Muscle layer of colon (tissue), 2 donors: ENCODE measurements around the gene ZNF747.

ENCODE experiments used
- H3K27ac ChIP-seq: one replicate; pipeline ENCODE4 v1.7.0; 2013; ENCODE audit warnings: low read depth, mild to moderate bottlenecking, low read length, moderate library complexity
- H3K27me3 ChIP-seq, 2 donors: one replicate each; pipeline ENCODE4 v1.7.0; 2013; ENCODE audit warnings: low read length in 2 of 2, mild to moderate bottlenecking in 2 of 2; ENCODE audit not compliant: insufficient read depth in 2 of 2, control insufficient read depth in 1 of 2
- H3K36me3 ChIP-seq: one replicate; pipeline ENCODE4 v1.7.0; 2013; ENCODE audit warnings: mild to moderate bottlenecking, low read length; ENCODE audit not compliant: insufficient read depth
- H3K4me1 ChIP-seq: one replicate; pipeline ENCODE4 v1.7.0; 2013; ENCODE audit warnings: mild to moderate bottlenecking, low read length; ENCODE audit not compliant: insufficient read depth
- H3K4me3 ChIP-seq, 2 donors: one replicate each; pipeline ENCODE4 v1.7.0; 2013; ENCODE audit warnings: low read length in 2 of 2, low read depth in 1 of 2, mild to moderate bottlenecking in 1 of 2, moderate library complexity in 1 of 2
- H3K9ac ChIP-seq: one replicate; pipeline ENCODE4 v1.7.0; 2013; ENCODE audit warnings: low read length
- H3K9me3 ChIP-seq: one replicate; pipeline ENCODE4 v1.7.0; 2013; ENCODE audit warnings: mild to moderate bottlenecking, low read length
- donor health status: abdominal sarcoma.
- donor health status: Adenocarcinoma of cecum.

Gene ZNF747

DNA sequence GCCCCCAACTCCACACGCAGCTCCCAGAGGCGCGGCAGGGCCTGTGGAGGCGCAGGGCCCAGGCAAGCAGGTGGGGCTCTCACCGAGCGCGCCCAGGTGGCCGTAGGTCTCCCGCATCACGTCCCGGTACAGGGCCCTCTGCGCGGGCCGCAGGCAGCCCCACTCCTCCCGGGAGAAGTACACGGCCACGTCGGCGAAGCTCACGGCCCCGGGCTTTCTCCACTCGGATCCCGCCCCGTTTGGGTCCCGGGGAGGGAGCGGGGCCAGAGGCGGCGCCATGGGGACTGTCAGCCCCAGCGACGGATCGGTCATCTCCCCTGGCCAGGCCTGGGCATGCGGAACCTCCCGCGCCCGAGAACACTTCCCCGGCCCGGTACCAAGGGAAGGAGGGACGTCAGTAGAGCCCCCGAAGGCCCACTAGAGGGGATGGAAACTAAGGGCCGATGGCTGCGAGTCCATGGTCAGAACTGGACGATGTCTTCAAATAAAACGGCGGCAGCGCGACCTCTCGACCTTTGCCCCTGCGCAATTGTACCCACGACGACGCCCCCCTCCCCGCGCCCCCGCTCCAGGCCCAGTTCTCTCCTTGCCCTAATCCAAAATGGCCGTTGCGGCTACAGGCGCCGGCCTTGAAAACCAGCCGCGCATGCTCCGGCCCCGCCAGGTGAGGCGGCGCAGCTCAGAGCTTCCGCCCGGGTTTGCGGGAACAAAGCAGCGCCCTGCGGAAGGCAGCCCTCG is at the start of gene ZNF747:
Gene ZNF747, minus strand, starts transcription at position 491 of the 738 bp plus-strand sequence. Its CDS starts 179 bp downstream, at position 312.
- Histone ChIP-seq H3K4me3 (peak within 1 kb of the TSS; percentile 75 to 86), H3K27me3 (no peaks in the 10 kb centered on the region), H3K9me3 (no peaks in the 10 kb centered on the region), H3K4me1 (peaks cover 15% of the 10 kb centered on the region), H3K36me3 (no peaks in the 10 kb centered on the region), H3K27ac (peak within 1 kb of the TSS; percentile 77), H3K9ac (peak within 1 kb of the TSS; percentile 67)

- no peaks in the 10 kb centered on the region for H3K9me3 ChIP-seq
- no peak overlapping the region for H3K4me3 ChIP-seq
- no peaks in the 10 kb centered on the region for H3K27me3 ChIP-seq
- H3K36me3 ChIP-seq = peaks cover 26% of the 10 kb centered on the region
- no peak overlapping the region for H3K27ac ChIP-seq
- peaks cover 20% of the 10 kb centered on the region for H3K4me1 ChIP-seq
- no peak overlapping the region for H3K9ac ChIP-seq
Observed at GRCh38 chr16:30582611-30583340, 48.1 kb upstream of the ZNF747 start.

DNA sequence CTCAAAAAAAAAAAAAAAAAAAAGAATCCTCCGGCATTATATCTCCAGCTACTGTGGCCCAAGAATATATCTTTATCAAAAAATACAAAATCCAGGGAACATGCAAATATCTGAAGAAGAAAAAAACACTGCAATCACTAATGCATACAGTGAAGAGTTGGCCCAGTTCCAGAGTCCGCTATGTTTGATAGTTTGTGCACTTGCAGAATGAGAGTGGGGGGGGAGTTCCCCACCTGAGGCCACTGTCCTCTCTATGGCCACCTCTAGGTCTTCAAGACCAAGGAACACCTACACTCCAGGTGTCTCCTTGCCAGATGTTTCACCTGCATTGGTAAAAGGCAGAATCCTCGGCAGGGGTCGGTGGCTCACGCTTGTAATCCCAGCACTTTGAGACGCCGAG is 46.8 kb upstream of the ZNF747 start:
- Histone ChIP-seq H3K36me3 (peaks cover 26% of the 10 kb centered on the region), H3K9me3 (no peaks in the 10 kb centered on the region), H3K27me3 (no peaks in the 10 kb centered on the region), H3K4me1 (peaks cover 20% of the 10 kb centered on the region), H3K9ac (no peak overlapping the region), H3K27ac (no peak overlapping the region), H3K4me3 (no peak overlapping the region)

- H3K9ac ChIP-seq = no peak overlapping the region
- H3K27me3 ChIP-seq = no peaks in the 10 kb centered on the region
- H3K9me3 ChIP-seq = no peaks in the 10 kb centered on the region
- H3K4me3 ChIP-seq = no peak overlapping the region
- H3K27ac ChIP-seq = no peak overlapping the region
- H3K4me1 ChIP-seq = peaks cover 11% of the 10 kb centered on the region
- H3K36me3 ChIP-seq = peaks cover 8% of the 10 kb centered on the region
Observed at GRCh38 chr16:30574678-30575077, 40.0 kb upstream of the ZNF747 start.

- no peaks in the 10 kb centered on the region for H3K36me3 ChIP-seq
- peak within 1 kb of the TSS; percentile 80 to 91 for H3K4me3 ChIP-seq
- peak within 1 kb of the TSS; percentile 80 for H3K9ac ChIP-seq
- no peaks in the 10 kb centered on the region for H3K9me3 ChIP-seq
- H3K27me3 ChIP-seq = no peaks in the 10 kb centered on the region
- H3K27ac ChIP-seq = peak within 1 kb of the TSS; percentile 97
- peaks cover 11% of the 10 kb centered on the region for H3K4me1 ChIP-seq
Observed at GRCh38 chr16:30571445-30572322, 37.0 kb upstream of the ZNF747 start, which contains the start of gene ZNF688. Gene ZNF688 (minus strand): TSS chr16:30571714. CDS start chr16:30571629, 85 bp downstream.

- Histone ChIP-seq H3K27ac (peak overlapping the region; percentile 97), H3K9ac (peak overlapping the region; percentile 80), H3K4me3 (peak overlapping the region; percentile 80 to 91), H3K36me3 (no peaks in the 10 kb centered on the region), H3K4me1 (peaks cover 11% of the 10 kb centered on the region), H3K9me3 (no peaks in the 10 kb centered on the region), H3K27me3 (no peaks in the 10 kb centered on the region)
Observed at GRCh38 chr16:30570636-30571444, 36.2 kb upstream of the ZNF747 start.

GRCh38 chr16:30569746-30570635 is 35.3 kb upstream of the ZNF747 start:
- Histone ChIP-seq H3K9ac (no peak overlapping the region), H3K27ac (peak overlapping the region; percentile 97), H3K9me3 (no peaks in the 10 kb centered on the region), H3K36me3 (no peaks in the 10 kb centered on the region), H3K27me3 (no peaks in the 10 kb centered on the region), H3K4me3 (peak overlapping the region in 1 of 2 donors; percentile 80), H3K4me1 (peaks cover 11% of the 10 kb centered on the region)

- no peak overlapping the region for H3K27ac ChIP-seq
Observed at GRCh38 chr16:30569281-30569680, 34.6 kb upstream of the ZNF747 start.

DNA sequence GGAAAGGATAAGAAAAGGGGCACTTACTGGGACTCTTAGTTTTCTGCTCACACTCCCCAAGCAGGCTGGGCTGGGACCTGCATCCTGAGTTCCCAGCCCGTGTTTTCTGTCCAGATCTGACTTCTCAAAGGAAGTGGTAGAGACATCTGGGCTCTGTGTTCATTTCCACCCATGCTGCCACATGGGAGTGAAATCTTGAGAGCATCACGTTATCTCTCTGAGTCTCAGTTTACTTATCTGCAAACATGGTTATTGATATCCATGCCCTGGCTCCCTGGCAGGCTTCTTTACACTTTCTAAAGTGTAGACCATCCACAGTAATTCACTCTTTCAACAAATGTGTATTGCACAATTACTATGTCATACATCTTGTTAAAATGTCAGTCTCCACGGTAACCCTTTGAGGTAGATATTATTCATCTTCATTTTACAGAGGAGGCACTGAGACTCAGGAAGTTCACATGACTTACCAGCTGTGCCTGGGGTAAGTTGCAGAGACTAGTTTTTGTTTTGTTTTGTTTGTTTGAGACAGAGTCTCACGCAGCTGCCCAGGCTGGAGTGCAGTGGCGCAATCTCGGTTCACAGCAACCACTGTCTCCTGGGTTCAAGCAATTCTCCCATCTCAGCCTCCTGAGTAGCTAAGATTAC is 33.5 kb upstream of the ZNF747 start:
- Histone ChIP-seq H3K9ac (no peak overlapping the region), H3K4me3 (no peak overlapping the region), H3K9me3 (no peaks in the 10 kb centered on the region), H3K36me3 (no peaks in the 10 kb centered on the region), H3K27ac (no peak overlapping the region), H3K4me1 (peaks cover 11% of the 10 kb centered on the region), H3K27me3 (no peaks in the 10 kb centered on the region)

More at GRCh38 chr16:30569281-30569680, 34.6 kb upstream of the ZNF747 start:
- Histone ChIP-seq H3K27me3 (no peaks in the 10 kb centered on the region), H3K4me3 (no peak overlapping the region), H3K36me3 (no peaks in the 10 kb centered on the region), H3K9ac (no peak overlapping the region), H3K9me3 (no peaks in the 10 kb centered on the region), H3K4me1 (peaks cover 11% of the 10 kb centered on the region)
